Measurements from ENCODE around the gene KCNMB2.

DNA sequence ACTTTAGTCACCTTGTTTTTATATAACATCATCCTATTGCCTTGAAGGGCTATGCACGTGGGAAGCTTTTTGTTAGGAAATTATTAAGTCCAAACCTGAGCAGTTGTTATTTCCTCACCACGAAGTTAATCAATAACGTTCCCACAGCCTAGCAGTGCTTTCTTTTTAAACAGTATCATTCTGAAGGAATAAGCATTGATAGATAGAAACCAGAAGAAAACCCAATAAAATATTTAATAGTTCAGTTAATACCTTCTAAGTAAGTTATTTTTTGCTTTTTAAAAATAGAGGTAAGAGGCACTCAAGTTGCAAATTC lies 149.3 kb downstream of the KCNMB2 start:
- TF ChIP-seq, protein P1, sequence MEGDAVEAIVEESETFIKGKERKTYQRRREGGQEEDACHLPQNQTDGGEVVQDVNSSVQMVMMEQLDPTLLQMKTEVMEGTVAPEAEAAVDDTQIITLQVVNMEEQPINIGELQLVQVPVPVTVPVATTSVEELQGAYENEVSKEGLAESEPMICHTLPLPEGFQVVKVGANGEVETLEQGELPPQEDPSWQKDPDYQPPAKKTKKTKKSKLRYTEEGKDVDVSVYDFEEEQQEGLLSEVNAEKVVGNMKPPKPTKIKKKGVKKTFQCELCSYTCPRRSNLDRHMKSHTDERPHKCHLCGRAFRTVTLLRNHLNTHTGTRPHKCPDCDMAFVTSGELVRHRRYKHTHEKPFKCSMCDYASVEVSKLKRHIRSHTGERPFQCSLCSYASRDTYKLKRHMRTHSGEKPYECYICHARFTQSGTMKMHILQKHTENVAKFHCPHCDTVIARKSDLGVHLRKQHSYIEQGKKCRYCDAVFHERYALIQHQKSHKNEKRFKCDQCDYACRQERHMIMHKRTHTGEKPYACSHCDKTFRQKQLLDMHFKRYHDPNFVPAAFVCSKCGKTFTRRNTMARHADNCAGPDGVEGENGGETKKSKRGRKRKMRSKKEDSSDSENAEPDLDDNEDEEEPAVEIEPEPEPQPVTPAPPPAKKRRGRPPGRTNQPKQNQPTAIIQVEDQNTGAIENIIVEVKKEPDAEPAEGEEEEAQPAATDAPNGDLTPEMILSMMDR (IDR thresholded peaks at IDR 0.05): no peak
- no peak for TF ChIP-seq ZFX (IDR thresholded peaks at IDR 0.05; ENCODE audit: borderline replicate concordance)

Data from 22Rv1 (cell line).